H1 (cell line): ENCODE measurements around the gene BPIFA2. TPM values are rescaled to one million over a fixed set of nuclear protein-coding genes. Genes with fewer than 3 reads are reported as not detected.
A peak's percentile ranks its signal among the peaks of the same experiment; 100 is the strongest.

ENCODE experiments used
- CTCF ChIA-PET: fragments of 300-600 bp; sonication (Branson Sonifier 250); formaldehyde crosslinking; loops from one replicate; lab custom pipeline; 2021; ENCODE audit not compliant: partially characterized antibody; lab: Charles Lee
- POLR2A ChIA-PET: fragments of 300-600 bp; sonication (Branson Sonifier 250); formaldehyde crosslinking; loops from one replicate; lab custom pipeline; 2021; ENCODE audit warnings: inconsistent platforms; ENCODE audit not compliant: partially characterized antibody; lab: Charles Lee
- DNase-seq, 2 experiments: peaks; one replicate each; pipeline versions ENCODE4 v3.0.0 to v3.0.0-alpha.2; 2010 to 2022; ENCODE audit warnings: low spot score in 2 of 2, low read depth in 1 of 2, mixed read lengths in 1 of 2
- FAIRE-seq: peaks from 2 replicates; lab custom pipeline; 2011; peaks lifted over from hg19 to GRCh38; lab: Jason Lieb, UNC
- H2AFZ ChIP-seq: 2 replicates; pipeline ENCODE4 v1.8.1; 2012; ENCODE audit warnings: low read length, inconsistent platforms
- H2AK5ac ChIP-seq: 2 replicates; pipeline ENCODE4 v1.6.1; 2013; ENCODE audit warnings: low read depth, low read length
- H2BK120ac ChIP-seq: replicated peaks from 2 replicates; pipeline ENCODE3; 2013; ENCODE audit warnings: low read depth, low read length, inconsistent platforms
- H2BK12ac ChIP-seq: 2 replicates; pipeline ENCODE4 v1.6.1; 2013; ENCODE audit warnings: low read depth, low read length
- H2BK15ac ChIP-seq: 2 replicates; pipeline ENCODE4 v1.6.1; 2013; ENCODE audit warnings: low read length
- H2BK20ac ChIP-seq: 2 replicates; pipeline ENCODE4 v1.6.1; 2013; ENCODE audit warnings: low read length
- H2BK5ac ChIP-seq: 2 replicates; pipeline ENCODE4 v1.6.1; 2013; ENCODE audit warnings: low read depth, low read length
- H3K14ac ChIP-seq: 2 replicates; pipeline ENCODE4 v1.6.1; 2013; ENCODE audit warnings: inconsistent platforms; ENCODE audit not compliant: insufficient read length
- H3K18ac ChIP-seq: 2 replicates; pipeline ENCODE4 v1.6.1; 2013; ENCODE audit warnings: low read length; ENCODE audit errors: extremely low read depth
- H3K23ac ChIP-seq: 2 replicates; pipeline ENCODE4 v1.6.1; 2013; ENCODE audit warnings: inconsistent platforms; ENCODE audit not compliant: insufficient read length
- H3K23me2 ChIP-seq: 2 replicates; pipeline ENCODE4 v1.6.1; 2013; ENCODE audit warnings: low read depth, low read length
- H3K27ac ChIP-seq: 2 replicates; pipeline ENCODE4 v1.6.1; 2011; ENCODE audit warnings: low read depth, low read length, inconsistent platforms
- H3K27me3 ChIP-seq, 4 experiments: replicated peaks in 1 of 4; 1 replicate in 1 of 4; 2 replicates in 3 of 4; pipeline versions ENCODE4 v1.6.1 to v1.8.1; 2011 to 2013; ENCODE audit warnings: low read length in 3 of 4, mild to moderate bottlenecking in 3 of 4, inconsistent platforms in 2 of 4, mixed read lengths in 2 of 4, moderate library complexity in 1 of 4; ENCODE audit not compliant: control insufficient read depth in 3 of 4, insufficient read depth in 3 of 4; ENCODE audit errors: extremely low read depth in 1 of 4
- H3K36me3 ChIP-seq, 4 experiments: 2 replicates each; pipeline versions ENCODE4 v1.6.1 to v1.8.1; 2011 to 2013; ENCODE audit warnings: mild to moderate bottlenecking in 4 of 4, low read length in 3 of 4, moderate library complexity in 2 of 4, control low read depth in 1 of 4, inconsistent platforms in 1 of 4; ENCODE audit not compliant: insufficient read depth in 4 of 4, control insufficient read depth in 2 of 4
- H3K4ac ChIP-seq: replicated peaks from 2 replicates; pipeline ENCODE3; 2013; ENCODE audit warnings: low read length, low read depth, mixed read lengths, inconsistent platforms; ENCODE audit not compliant: insufficient read length
- H3K4me1 ChIP-seq, 4 experiments: replicated peaks in 1 of 4; 1 replicate in 1 of 4; 2 replicates in 3 of 4; pipeline versions ENCODE4 v1.6.1 to v1.8.1; 2011 to 2013; ENCODE audit warnings: low read length in 3 of 4, inconsistent platforms in 2 of 4, mixed read lengths in 1 of 4; ENCODE audit not compliant: insufficient read depth in 4 of 4, control insufficient read depth in 3 of 4
- H3K4me2 ChIP-seq, 2 experiments: 2 replicates each; pipeline versions ENCODE4 v1.6.1 to v1.8.1; 2011 to 2013; ENCODE audit warnings: low read depth in 2 of 2, low read length in 2 of 2, control low read depth in 1 of 2, inconsistent platforms in 1 of 2, mild to moderate bottlenecking in 1 of 2; ENCODE audit not compliant: insufficient read depth in 1 of 2
- H3K4me3 ChIP-seq, 4 experiments: fragments of 200-600, 300-600 bp in 1 of 4; sonication (generic), shearing (Covaris generic), sonication (Bioruptor Twin) in 1 of 4; 2 replicates each; pipeline versions ENCODE4 v1.5.1 to v1.8.1; 2011 to 2016; ENCODE audit warnings: low read length in 4 of 4, low read depth in 3 of 4, control low read depth in 2 of 4, inconsistent platforms in 2 of 4, mild to moderate bottlenecking in 2 of 4, mixed read lengths in 1 of 4, moderate library complexity in 1 of 4; ENCODE audit not compliant: insufficient read depth in 2 of 4; ENCODE audit errors: extremely low read depth in 1 of 4
- H3K56ac ChIP-seq: replicated peaks from 2 replicates; pipeline ENCODE3; 2013; ENCODE audit warnings: low read depth, mild to moderate bottlenecking, mixed read lengths, low read length, inconsistent platforms; ENCODE audit not compliant: insufficient read length
- H3K79me1 ChIP-seq: 2 replicates; pipeline ENCODE4 v1.6.1; 2013; ENCODE audit warnings: low read depth, low read length, control low read depth
- H3K79me2 ChIP-seq, 2 experiments: 2 replicates each; pipeline versions ENCODE4 v1.6.1 to v1.8.1; 2012 to 2013; ENCODE audit warnings: low read length in 2 of 2, mild to moderate bottlenecking in 2 of 2, inconsistent platforms in 1 of 2; ENCODE audit not compliant: insufficient read depth in 2 of 2, control insufficient read depth in 1 of 2
- H3K9ac ChIP-seq, 4 experiments: replicated peaks in 1 of 4; 1 replicate in 1 of 4; 2 replicates in 3 of 4; pipeline versions ENCODE4 v1.6.1 to v1.8.1; 2011 to 2013; ENCODE audit warnings: low read depth in 3 of 4, low read length in 3 of 4, control low read depth in 2 of 4, mild to moderate bottlenecking in 2 of 4, moderate library complexity in 2 of 4, inconsistent platforms in 1 of 4; ENCODE audit errors: extremely low read depth in 1 of 4
- H3K9me3 ChIP-seq, 2 experiments: 2 replicates each; pipeline versions ENCODE4 v1.6.1 to v1.8.1; 2012 to 2013; ENCODE audit warnings: mild to moderate bottlenecking in 2 of 2, moderate library complexity in 2 of 2, control low read depth in 1 of 2, inconsistent platforms in 1 of 2, low read depth in 1 of 2, low read length in 1 of 2, mixed read lengths in 1 of 2; ENCODE audit not compliant: insufficient read depth in 2 of 2
- H4K20me1 ChIP-seq, 2 experiments: replicated peaks in 1 of 2; 2 replicates each; pipeline versions ENCODE3 to v1.8.1; 2011 to 2013; ENCODE audit warnings: inconsistent platforms in 2 of 2, low read length in 2 of 2, mild to moderate bottlenecking in 1 of 2; ENCODE audit not compliant: insufficient read depth in 2 of 2, control insufficient read depth in 1 of 2
- H4K5ac ChIP-seq: 2 replicates; pipeline ENCODE4 v1.6.1; 2013; ENCODE audit warnings: low read length, low read depth, mixed read lengths, inconsistent platforms; ENCODE audit not compliant: insufficient read length
- H4K8ac ChIP-seq: 2 replicates; pipeline ENCODE4 v1.8.0; 2013; ENCODE audit warnings: mild to moderate bottlenecking, moderate library complexity, low read length, inconsistent platforms; ENCODE audit not compliant: insufficient read depth; ENCODE audit errors: extremely low read depth
- H4K91ac ChIP-seq: replicated peaks from 2 replicates; pipeline ENCODE3; 2013; ENCODE audit warnings: low read length, mixed read lengths, inconsistent platforms; ENCODE audit not compliant: insufficient read length
- ATF3 ChIP-seq: IDR thresholded peaks from 2 replicates; pipeline ENCODE4 v1.6.1; 2011; ENCODE audit warnings: low read depth, mild to moderate bottlenecking, low read length; ENCODE audit not compliant: insufficient read depth
- CBX8 ChIP-seq: fragments of 300-800, 300-1000 bp; sonication (generic); IDR thresholded peaks from 2 replicates; pipeline ENCODE4 v1.7.1; 2016; ENCODE audit warnings: low read depth, low read length, borderline replicate concordance
- CHD1 ChIP-seq: IDR thresholded peaks from 2 replicates; pipeline ENCODE4 v1.6.1; 2012; ENCODE audit warnings: low read depth, low read length, improper control_type of control experiment
- EGR1 ChIP-seq: IDR thresholded peaks from 2 replicates; pipeline ENCODE4 v1.6.1; 2011; ENCODE audit warnings: low read depth, low read length, borderline replicate concordance
- GABPA ChIP-seq: IDR thresholded peaks from 2 replicates; pipeline ENCODE4 v1.6.1; 2011; ENCODE audit warnings: mild to moderate bottlenecking, low read length, moderate library complexity, borderline replicate concordance; ENCODE audit not compliant: insufficient read depth
- JUN ChIP-seq: IDR thresholded peaks from 2 replicates; pipeline ENCODE4 v1.6.1; 2011; ENCODE audit warnings: low read depth, mild to moderate bottlenecking, improper control_type of control experiment, low read length
- JUND ChIP-seq: IDR thresholded peaks from 2 replicates; pipeline ENCODE4 v1.6.1; 2011; ENCODE audit warnings: mild to moderate bottlenecking, improper control_type of control experiment, low read length
- KDM5A ChIP-seq: fragments of 200-600 bp; IDR thresholded peaks from 2 replicates; pipeline ENCODE4 v1.7.1; 2012; ENCODE audit warnings: mild to moderate bottlenecking, low read length, inconsistent platforms, mixed read lengths
- RAD21 ChIP-seq, 2 experiments: IDR thresholded peaks in 1 of 2; conservative IDR thresholded peaks in 1 of 2; 2 replicates each; pipeline ENCODE4 v1.6.1; 2011; ENCODE audit warnings: low read depth in 2 of 2, low read length in 2 of 2, improper control_type of control experiment in 1 of 2, inconsistent platforms in 1 of 2, mild to moderate bottlenecking in 1 of 2, moderate library complexity in 1 of 2
- TBP ChIP-seq: IDR thresholded peaks from 2 replicates; pipeline ENCODE4 v1.6.1; 2011; ENCODE audit warnings: low read depth, low read length, improper control_type of control experiment
- TCF12 ChIP-seq: IDR thresholded peaks from 2 replicates; pipeline ENCODE4 v1.6.1; 2011; ENCODE audit warnings: low read depth, mild to moderate bottlenecking, low read length
- USF2 ChIP-seq: IDR thresholded peaks from 2 replicates; pipeline ENCODE4 v1.6.1; 2011; ENCODE audit warnings: low read length, improper control_type of control experiment
- WGBS, 2 experiments: shearing (Covaris generic) in 1 of 2; methylation state at CpG; one replicate each; pipeline versions ENCODE4 v1.1.6 to v1.1.7; 2013 to 2015; ENCODE audit warnings: low lambda C conversion rate in 2 of 2, mixed read lengths in 2 of 2, inconsistent platforms in 1 of 2, low coverage in 1 of 2, missing lambda C conversion rate in 1 of 2; ENCODE audit not compliant: insufficient replicate concordance in 2 of 2, insufficient coverage in 1 of 2, insufficient read length in 1 of 2; ENCODE audit errors: extremely low coverage in 1 of 2, missing lambda C conversion rate in 1 of 2; 5-methylcytosine and 5-hydroxymethylcytosine counted together
- polyA plus RNA-seq, 7 experiments: library from polyadenylated mRNA; depleted of rRNA in 3 of 7; stranded (reverse) in 5 of 7; unstranded in 2 of 7; fragments of >200 nt in 5 of 7; fragments of 200-250 nt in 2 of 7; gene quantifications; 1 replicate in 5 of 7; 2 replicates in 1 of 7; 4 replicates in 1 of 7; pipeline versions ENCODE4 v1.2.1 to v1.2.3, GENCODE V29; 2011 to 2013; ENCODE audit warnings: missing spikeins in 2 of 7, mixed read lengths in 2 of 7
- total RNA-seq: library from RNA; stranded (reverse); fragmentation: NEBNext Ultra II Directional; extraction: Animal tissue kit (Norgen Biotek cat#: 25700); gene quantifications from 2 replicates; pipeline ENCODE4 v1.2.1, GENCODE V29; 2021

The BPIFA2 gene
- total and polyA plus RNA-seq, 2 of the 8 experiments (the other 6 are each of a cell fraction or from before 2014, with no cell fraction given) = not detected

- Histone ChIP-seq H4K91ac (no peak overlapping the region), H3K14ac (no peak overlapping the region), H3K56ac (no peak overlapping the region), H2BK5ac (no peak overlapping the region), H3K9me3 (no peaks in the 10 kb centered on the region), H2BK20ac (no peak overlapping the region), H3K27ac (no peak overlapping the region), H2AK5ac (no peak overlapping the region), H3K79me1 (no peaks in the 10 kb centered on the region), H3K27me3 (peaks cover 0 to 3% (median 1%) of the 10 kb centered on the region in 4 experiments; a peak in 4 of 7 replicates), H2BK120ac (no peak overlapping the region), H3K18ac (no peak overlapping the region), H3K4me1 (0 out of 7 replicates have a peak, but pooled peaks cover 0 to 2% (median 0%) of the 10 kb centered on the region in 4 experiments), H3K23ac (no peak overlapping the region), H2AFZ (no peak overlapping the region), H4K8ac (no peak overlapping the region), H4K20me1 (peaks cover 0 to 3% of the 10 kb centered on the region in 2 experiments), H2BK15ac (no peak overlapping the region), H3K9ac (no peak overlapping the region), H3K36me3 (no peaks in the 10 kb centered on the region), H3K4me2 (peak overlapping the region in 1 of 2 experiments; percentile 44; a peak in 2 of 4 replicates), H4K5ac (no peak overlapping the region), H3K79me2 (no peaks in the 10 kb centered on the region), H3K23me2 (no peaks in the 10 kb centered on the region), H3K4me3 (no peak overlapping the region), H2BK12ac (no peak overlapping the region), H3K4ac (no peak overlapping the region)
- POLR2A ChIA-PET = no interaction called here
- FAIRE-seq (no peak), DNase-seq (no peak)
- CTCF ChIA-PET = interaction anchor here (1.1 to 2.1 kb wide), 3 partner anchors 41 to 111 kb away, joined by 3 to 5 read pairs (median 3); no protein-coding TSS in a partner anchor
- 100% methylated on average over 1 of the region's 1 CpG; no CpG with 5 or more reads in 1 of the 2 experiments for WGBS, 2 experiments
- TF ChIP-seq ATF3 (no peak), JUN (no peak), JUND (no peak), KDM5A (no peak), GABPA (no peak), TCF12 (no peak), EGR1 (no peak), CHD1 (no peak), CBX8 (no peak), USF2 (no peak), RAD21 (IDR thresholded peaks at IDR 0.05 in 1 of 2, conservative IDR thresholded peaks at IDR 0.05 in 1 of 2; ENCODE audit: low read depth in 2 of 2, low read length in 2 of 2) (no peak), TBP (no peak)
Measured at GRCh38 chr20:33210371-33210770, 42.4 kb downstream of the BPIFA2 start.
